ENCODE measurements around the gene SVEP1. TPM values are rescaled to one million over a fixed set of nuclear protein-coding genes. Genes with fewer than 3 reads are reported as not detected.
"Not testable (repeated sequence)": the region's sequence is repeated elsewhere in the genome, so short reads cannot be mapped to it uniquely, and the experiment has no call there.

Gene SVEP1
- polyA plus RNA-seq, 1 experiment = 34.8 TPM

DNA sequence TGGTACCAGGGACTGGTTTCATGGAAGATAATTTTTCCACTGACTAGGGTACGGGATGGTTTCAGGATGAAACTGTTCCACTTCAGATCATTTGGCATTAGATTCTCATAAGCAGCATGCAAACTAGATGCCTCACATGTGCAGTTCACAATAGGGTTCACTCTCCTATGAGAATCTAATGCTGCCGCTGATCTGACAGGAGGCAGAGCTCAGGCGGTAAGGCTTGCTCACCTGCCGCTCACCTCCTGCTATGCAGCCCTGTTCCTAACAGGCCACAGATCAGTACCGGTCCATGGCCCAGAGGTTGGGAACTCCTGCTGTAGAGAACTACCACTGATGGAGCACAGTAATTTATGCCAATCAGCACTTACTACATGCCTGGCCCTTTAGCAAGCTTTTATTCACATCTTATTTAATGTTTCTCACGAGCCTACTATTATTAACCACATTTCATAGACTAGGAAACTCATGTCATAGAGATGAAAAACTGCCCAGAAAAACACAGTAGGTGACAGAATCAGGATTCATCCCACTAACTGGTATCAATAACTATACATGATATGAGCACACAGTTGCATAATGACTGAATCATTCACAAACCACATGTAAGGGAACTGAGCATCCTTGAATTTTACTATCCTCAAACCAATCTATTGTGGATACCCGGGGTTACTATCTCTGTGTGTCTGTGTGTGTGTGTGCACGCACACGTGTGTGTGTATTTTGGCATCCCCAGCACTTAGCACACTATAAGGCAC, 46.5 kb downstream of the SVEP1 start:
- CTCF ChIA-PET = interaction anchor here (1.7 kb wide), 1 partner anchor 90 kb away, joined by 5 read pairs; no protein-coding TSS in a partner anchor
- Histone ChIP-seq H3K27ac (ENCODE audit: low read depth, low read length) (no peak overlapping the region), H3K4me3 (ENCODE audit: low read depth, low read length) (no peak overlapping the region), H3K27me3 (ENCODE audit: control insufficient read depth, insufficient read depth, low read length) (no peaks in the 10 kb centered on the region), H3K9me3 (ENCODE audit: control insufficient read depth, insufficient read depth, low read length) (no peaks in the 10 kb centered on the region)
- DNase-seq (ENCODE audit: low read depth, low spot score) = no peak
- no peak for TF ChIP-seq CTCF (IDR thresholded peaks at IDR 0.05; ENCODE audit: low read depth, low read length)
- POLR2A ChIA-PET = no interaction called here

- ChIA-PET POLR2A (no interaction called here), CTCF (interaction anchor here (1.7 kb wide), 1 partner anchor 92 kb away, joined by 5 read pairs; no protein-coding TSS in a partner anchor)
- Histone ChIP-seq H3K4me3 (ENCODE audit: low read depth, low read length) (no peak overlapping the region), H3K27ac (ENCODE audit: low read depth, low read length) (no peak overlapping the region), H3K9me3 (ENCODE audit: control insufficient read depth, insufficient read depth, low read length) (no peaks in the 10 kb centered on the region), H3K27me3 (ENCODE audit: control insufficient read depth, insufficient read depth, low read length) (no peaks in the 10 kb centered on the region)
- DNase-seq (ENCODE audit: low read depth, low spot score) = no peak
- no peak for TF ChIP-seq CTCF (IDR thresholded peaks at IDR 0.05; ENCODE audit: low read depth, low read length)
Measured at GRCh38 chr9:110531776-110532175, 47.8 kb downstream of the SVEP1 start.

DNA sequence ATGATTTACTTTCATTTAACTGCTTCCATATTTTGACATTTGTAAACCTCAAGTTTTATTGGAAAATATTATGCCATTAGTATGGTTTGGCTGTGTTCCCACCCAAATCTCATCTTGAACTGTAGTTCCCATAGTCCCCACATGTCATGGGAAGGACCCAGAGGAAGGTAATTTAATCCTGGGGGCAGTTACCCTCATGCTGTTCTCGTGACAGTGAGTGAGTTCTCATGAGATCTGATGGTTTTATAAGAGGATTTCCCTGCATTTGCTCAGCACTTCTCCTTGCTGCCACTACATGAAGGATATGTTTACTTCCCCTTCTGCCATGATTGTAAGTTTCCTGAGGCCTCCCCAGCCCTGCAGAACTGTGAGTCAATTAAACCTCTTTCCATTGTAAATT, 48.3 kb downstream of the SVEP1 start:
- H3K27me3 ChIP-seq (ENCODE audit: control insufficient read depth, insufficient read depth, low read length); POLR2A ChIA-PET; H3K9me3 ChIP-seq (ENCODE audit: control insufficient read depth, insufficient read depth, low read length); H3K27ac ChIP-seq (ENCODE audit: low read depth, low read length); DNase-seq (ENCODE audit: low read depth, low spot score); H3K4me3 ChIP-seq (ENCODE audit: low read depth, low read length): not testable (repeated sequence)
- CTCF ChIA-PET = interaction anchor here (0.5 to 1.7 kb wide), 2 partner anchors 92 to 603 kb away, joined by 3 to 5 read pairs; no protein-coding TSS in a partner anchor

DNA sequence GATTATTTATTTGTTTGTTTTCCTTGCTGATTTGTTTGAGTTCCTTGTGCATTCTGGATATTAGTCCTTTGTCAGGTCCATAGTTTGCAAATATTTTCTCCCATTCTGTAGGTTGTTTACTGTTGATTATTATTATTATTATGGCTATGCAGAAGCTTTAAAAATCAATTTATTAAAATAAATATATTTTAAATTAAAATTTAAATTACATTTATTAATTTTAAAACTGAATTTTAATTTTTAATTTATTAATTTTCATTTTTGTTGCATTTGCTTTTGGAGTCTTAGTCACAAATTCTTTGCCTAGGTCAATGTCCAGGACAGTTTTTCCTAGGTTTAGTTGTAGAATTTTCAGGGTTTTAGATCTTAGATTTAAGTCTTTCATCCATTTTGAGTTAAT, 50.9 kb downstream of the SVEP1 start:
- ChIA-PET CTCF (no interaction called here), POLR2A (no interaction called here)
- H3K4me3 ChIP-seq (ENCODE audit: low read depth, low read length) = no peak overlapping the region
- DNase-seq (ENCODE audit: low read depth, low spot score) = no peak
- H3K27ac ChIP-seq (ENCODE audit: low read depth, low read length) = no peak overlapping the region
- no peak for TF ChIP-seq CTCF (IDR thresholded peaks at IDR 0.05; ENCODE audit: low read depth, low read length)
- no peaks in the 10 kb centered on the region for H3K9me3 ChIP-seq (ENCODE audit: control insufficient read depth, insufficient read depth, low read length)
- no peaks in the 10 kb centered on the region for H3K27me3 ChIP-seq (ENCODE audit: control insufficient read depth, insufficient read depth, low read length)

- H3K27me3 ChIP-seq (ENCODE audit: control insufficient read depth, insufficient read depth, low read length) = no peaks in the 10 kb centered on the region
- ChIA-PET POLR2A (no interaction called here), CTCF (no interaction called here)
- no peak overlapping the region for H3K27ac ChIP-seq (ENCODE audit: low read depth, low read length)
- TF ChIP-seq CTCF (IDR thresholded peaks at IDR 0.05; ENCODE audit: low read depth, low read length) = no peak
- no peak overlapping the region for H3K4me3 ChIP-seq (ENCODE audit: low read depth, low read length)
- peak; percentile 42 for DNase-seq (ENCODE audit: low read depth, low spot score)
- H3K9me3 ChIP-seq (ENCODE audit: control insufficient read depth, insufficient read depth, low read length) = no peaks in the 10 kb centered on the region
Measured at GRCh38 chr9:110526426-110526825, 53.1 kb downstream of the SVEP1 start.
